ENCODE results near the gene ACTR5.

Gene ACTR5

GRCh38 chr20:38729767-38730166, 18.5 kb upstream of the ACTR5 start:
- DNase-seq = no peak

GRCh38 chr20:38730167-38730988, 17.9 kb upstream of the ACTR5 start:
- DNase-seq = peak; percentile 24

DNA sequence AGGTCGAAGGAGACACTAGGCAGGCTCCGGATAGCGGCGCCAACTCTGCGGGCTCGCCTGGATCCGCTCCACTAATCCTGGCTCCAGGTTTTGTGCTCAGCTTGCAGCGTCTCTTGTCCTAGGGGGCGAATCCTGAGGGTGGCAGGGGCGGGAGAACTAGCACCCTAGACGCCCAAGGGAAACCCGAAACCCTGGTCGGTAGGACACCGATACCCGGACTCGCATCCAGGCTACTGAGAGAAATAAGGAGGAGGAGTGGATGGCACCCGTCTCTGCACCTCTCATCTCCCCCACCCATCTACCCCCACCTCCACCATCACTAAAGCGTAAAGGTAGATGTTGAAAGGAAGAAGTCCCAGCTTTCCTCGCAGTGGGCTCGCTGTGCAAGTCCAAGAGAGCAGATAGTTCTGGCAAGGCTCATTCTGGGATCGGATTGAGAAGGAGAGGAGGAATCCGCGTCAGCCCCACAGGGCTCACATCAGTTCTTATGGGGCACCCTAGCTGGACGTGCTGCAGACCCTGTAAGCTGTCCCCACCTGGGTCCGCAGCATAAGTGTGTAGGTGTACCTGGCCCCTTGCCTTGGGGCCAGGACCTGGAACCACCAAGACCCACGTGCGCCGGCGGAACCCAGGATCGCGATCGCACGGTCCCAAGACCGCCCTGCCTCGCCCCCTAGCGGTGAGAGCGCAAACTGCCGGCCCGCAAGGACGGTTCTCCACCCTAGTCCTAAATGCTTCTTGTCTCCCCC, 17.1 kb upstream of the ACTR5 start:
- DNase-seq = peak; percentile 87

DNA sequence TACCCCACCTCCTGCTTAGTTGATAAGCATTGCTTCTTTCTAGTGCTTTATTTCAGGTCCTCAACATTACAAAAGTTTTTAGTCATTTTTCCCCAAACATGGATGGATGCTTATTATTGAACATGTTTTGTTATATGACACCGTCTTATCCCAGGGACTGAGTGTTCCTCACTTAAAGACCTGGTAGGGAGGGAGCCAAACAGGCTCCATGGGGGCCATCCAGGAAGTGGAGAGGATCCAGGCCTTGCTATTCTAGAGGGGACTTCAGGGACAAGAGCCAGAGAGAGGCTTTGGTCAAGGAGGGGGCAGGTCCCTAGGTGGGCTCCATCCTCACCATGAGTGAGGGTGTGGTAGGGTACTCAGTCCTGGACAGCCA, 16.5 kb upstream of the ACTR5 start:
- DNase-seq = no peak

DNA sequence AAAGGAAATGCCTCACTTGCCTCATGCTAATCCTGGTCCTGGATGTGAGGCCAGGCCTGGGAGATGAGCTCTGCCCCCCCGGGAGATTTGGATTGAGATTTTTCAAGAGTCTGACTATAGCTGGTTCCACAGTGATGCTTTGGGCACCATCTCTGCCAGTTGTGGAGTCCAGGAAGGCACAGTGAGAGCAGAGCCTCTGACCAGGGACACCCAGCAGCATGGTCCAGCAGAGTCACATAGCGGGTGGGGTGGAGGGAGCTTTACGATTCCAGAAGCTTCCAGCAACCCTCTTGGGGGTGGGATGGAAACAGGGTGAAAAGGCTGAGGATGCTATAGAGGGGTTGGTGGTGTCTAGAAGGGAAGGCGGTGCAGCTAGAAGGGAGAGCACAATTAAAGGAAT, 15.3 kb upstream of the ACTR5 start:
- no peak for DNase-seq

DNA sequence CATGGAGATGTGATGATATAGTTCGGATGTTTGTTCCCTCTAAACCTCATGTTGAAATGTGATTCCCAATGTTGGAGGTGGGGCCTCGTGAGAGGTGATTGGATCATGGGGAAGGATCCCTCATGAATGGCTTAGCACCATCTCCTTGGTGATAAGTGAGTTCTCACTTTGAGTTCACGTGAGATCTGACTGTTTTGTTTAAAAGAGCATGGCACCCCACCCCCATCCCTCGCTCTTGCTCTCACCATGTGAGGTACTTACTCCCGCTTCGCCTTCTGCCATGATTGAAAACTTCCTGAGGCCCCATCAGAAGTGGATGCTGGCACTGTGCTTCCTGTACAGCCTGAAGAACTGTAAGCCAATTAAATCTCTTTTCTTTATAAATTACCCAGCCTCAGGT, 13.1 kb upstream of the ACTR5 start:
- DNase-seq = no peak

GRCh38 chr20:38737887-38738286, 10.4 kb upstream of the ACTR5 start:
- DNase-seq = no peak

DNA sequence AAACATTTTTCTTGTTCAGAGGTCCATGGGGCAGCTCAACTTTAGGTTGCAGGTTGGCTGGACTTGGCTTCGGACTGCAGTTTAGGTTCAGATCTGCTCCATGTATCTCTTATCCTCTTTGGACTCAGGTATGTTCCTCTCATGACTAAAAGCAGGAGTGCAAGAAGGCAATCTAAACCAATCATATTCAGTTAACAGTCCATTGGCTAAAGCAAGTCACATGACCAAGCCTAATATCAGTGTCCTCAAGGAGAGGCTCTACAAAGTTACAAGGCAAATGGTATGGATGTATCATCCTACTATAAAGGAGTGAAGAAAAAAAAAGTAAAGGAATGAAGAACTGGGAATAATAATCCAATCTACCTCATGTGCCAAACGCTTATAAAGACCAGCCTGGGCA, 2.5 kb upstream of the ACTR5 start:
- no peak for DNase-seq

DNA sequence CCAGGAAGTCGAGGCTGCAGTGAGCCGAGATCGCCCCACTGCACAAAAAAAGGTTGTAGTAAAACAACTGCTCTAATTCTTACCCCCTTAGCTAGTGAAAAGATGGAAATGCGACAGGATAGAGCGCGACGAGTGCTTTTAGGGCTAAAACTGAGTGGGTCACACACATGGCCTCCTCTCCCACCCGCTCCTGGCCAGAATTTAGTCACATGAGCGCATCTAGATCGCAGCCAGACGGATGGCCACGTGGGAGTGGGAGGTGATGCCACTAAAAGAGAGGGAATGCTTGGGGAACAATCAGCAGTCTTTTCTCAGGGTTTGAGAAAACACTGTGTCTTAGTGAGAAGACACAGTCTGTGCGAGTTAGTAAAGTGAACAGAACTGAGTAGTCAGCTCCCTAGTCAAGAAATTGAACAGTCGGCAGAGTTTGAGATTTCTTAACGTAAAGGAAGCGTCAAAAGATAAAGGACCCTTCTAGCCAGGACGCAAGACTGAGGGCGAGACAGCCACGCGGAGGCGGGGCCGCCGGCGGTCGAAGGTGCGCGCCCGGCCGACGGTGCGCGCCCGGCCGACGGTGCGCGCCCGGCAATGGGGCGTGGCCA, 664 bp upstream of the ACTR5 start:
- DNase-seq = no peak

- no peak for DNase-seq
These were observed 545 bp downstream of the ACTR5 start for GRCh38 chr20:38748861-38749149.

- DNase-seq = peak; percentile 17
These were observed 3.2 kb downstream of the ACTR5 start for GRCh38 chr20:38751360-38751976.

GRCh38 chr20:38752029-38752428, 3.8 kb downstream of the ACTR5 start:
- DNase-seq = no peak

GRCh38 chr20:38754924-38755323, 6.7 kb downstream of the ACTR5 start:
- no peak for DNase-seq

GRCh38 chr20:38755324-38755910, 7.2 kb downstream of the ACTR5 start:
- no peak for DNase-seq

DNA sequence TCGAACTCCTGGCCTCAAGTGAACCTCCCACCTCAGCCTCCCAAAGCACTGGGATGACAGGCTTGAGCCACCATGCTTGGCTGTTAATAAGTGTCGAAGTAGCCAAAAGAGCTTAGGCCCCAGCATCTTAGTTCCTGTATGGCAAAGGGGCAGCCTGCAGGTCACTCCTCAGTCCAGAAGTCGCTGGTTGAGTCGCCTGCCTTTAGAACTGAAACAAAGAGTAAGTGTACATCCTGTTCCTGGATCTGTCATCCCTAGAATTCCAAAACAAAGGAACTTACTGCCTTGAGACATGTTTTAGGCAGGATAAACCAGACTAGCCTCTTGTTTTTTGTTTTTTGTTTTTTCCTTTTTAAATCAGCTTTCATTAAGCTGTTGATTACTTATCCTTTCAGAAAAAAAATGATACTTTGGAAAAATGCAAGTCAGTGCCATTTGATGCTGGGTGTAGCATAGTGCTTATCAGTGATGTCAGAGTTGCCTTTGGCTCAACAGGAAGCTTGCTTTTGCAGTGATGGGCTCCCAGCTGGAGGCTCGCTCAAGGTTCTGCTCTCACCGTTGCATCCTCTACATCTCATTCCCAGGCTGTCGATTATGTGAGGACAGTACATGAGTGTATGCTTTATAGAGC, 9.0 kb downstream of the ACTR5 start:
- DNase-seq = no peak

DNA sequence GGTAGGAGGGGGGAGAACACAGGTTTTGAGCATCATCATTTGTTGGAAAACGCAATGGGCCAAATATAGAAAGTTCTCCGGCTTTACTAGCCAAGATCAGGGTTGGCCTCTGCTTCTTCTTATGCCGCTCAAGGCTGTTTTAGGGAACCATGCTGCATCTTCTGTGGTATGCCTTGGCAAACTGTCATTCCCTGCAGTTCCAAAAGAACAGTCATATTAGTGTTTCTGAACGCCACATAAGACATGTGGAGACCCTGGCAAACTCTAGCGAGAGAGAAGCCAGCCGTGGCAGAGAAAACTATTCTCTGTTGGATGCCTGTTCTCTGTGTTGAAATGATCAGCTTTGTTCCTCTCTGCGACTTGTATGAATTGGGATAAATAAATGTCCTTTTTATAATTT, 10.8 kb downstream of the ACTR5 start:
- no peak for DNase-seq

DNA sequence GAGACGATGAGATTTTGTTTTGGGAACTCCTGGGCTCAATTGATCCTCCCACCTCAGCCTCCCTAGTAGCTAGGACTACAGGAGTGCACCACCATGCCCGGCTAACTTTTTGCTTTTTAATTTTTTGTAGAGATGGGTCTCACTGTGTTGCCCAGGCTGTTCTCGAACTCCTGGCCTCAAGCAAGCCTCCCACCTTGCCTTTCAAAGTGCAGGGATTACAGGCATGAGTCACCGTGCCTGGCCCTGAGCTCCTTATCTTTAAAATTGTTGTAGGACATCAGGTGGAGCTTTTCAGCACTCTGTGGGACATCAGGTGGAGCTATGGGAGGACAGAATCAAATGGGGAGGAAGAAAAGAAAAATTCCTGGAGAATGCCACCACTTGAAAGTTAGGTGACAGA, 12.7 kb downstream of the ACTR5 start:
- DNase-seq = no peak

DNA sequence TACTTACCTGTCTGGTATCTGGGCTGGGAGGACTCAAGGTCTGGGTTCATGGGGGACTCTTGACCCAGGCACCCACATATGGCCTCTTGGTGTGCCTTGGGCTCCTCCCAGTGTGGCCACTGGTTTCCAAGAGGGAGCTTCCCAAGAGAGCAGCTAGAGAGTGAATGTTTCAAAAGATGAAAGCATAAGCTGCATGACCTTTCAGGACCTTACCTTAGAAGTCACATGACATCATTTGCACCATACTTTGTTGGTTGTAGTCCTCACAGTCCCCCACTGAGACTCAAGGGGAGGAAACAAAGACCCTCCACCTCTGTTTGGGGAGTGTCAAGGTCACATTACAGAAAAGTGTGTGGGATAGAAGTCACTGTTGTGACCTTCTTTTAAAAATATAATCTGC, 13.9 kb downstream of the ACTR5 start:
- no peak for DNase-seq

GRCh38 chr20:38763616-38764015, 15.4 kb downstream of the ACTR5 start:
- DNase-seq = no peak

GRCh38 chr20:38764567-38765318, 16.5 kb downstream of the ACTR5 start:
- DNase-seq = peak; percentile 21

- no peak for DNase-seq
These were observed 17.8 kb downstream of the ACTR5 start for GRCh38 chr20:38766071-38766470.

Data from retina (tissue), 1 donor.